ENCODE data around the gene DEFB131A. TPM values are rescaled to one million over a fixed set of nuclear protein-coding genes. Genes with fewer than 3 reads are reported as not detected.
"Not testable (repeated sequence)": the region's sequence is repeated elsewhere in the genome, so short reads cannot be mapped to it uniquely, and the experiment has no call there.

The DEFB131A gene, protein sequence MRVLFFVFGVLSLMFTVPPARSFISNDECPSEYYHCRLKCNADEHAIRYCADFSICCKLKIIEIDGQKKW
- total RNA-seq: not detected

DNA sequence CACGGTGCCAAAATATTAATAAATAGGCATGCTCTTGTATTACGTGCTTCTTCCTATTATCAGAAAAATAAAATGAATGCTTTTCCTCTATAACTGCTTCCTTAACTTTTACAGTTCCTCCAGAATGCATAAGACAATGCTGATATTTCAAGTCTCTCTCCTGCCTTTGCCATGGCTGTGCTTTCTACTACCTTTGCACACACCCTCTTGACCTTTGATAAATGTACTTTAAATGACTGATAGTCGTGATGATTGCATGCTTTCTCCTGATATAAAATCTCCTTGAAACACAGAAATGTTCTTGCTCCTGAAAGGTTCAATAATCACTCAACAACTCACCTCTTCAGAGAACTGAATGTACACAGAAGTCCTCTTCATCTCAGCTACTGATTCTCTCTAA, at the start of gene DEFB131A:
Gene DEFB131A, plus strand, starts transcription at position 301 of the 400 bp plus-strand sequence. CDS start 120 bp downstream, outside the sequence.
- DNase-seq; POLR2A ChIA-PET; H3K4me3 Mint-ChIP-seq; H3K9me3 Mint-ChIP-seq; intact Hi-C loops (cut with micrococcal nuclease); H3K4me1 Mint-ChIP-seq (ENCODE audit: low read depth); H3K27ac Mint-ChIP-seq; CTCF ChIA-PET; H3K27me3 Mint-ChIP-seq; H3K36me3 Mint-ChIP-seq: not testable (repeated sequence)

DNA sequence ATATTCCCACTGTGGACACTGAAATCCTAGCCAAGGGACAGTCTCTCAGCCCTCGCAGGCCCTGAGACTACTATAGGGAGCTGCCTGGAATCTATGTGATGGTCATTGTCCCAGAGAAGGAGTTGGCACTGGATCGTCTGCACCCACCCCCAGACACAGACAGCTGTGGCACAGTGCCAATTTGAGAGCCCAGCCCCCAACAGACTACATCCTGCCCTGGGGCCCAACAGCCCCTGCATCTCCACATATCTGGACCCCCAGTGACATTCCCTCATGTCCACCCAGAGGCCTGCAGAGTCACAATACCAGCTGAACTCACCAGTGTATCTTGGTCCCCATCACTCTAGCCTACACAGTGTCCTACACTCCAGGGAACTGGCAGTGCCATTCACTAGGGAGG, 38.4 kb upstream of the DEFB131A start:
- H3K4me3 Mint-ChIP-seq; intact Hi-C loops (cut with micrococcal nuclease); H3K27me3 Mint-ChIP-seq; DNase-seq; CTCF ChIA-PET; H3K9me3 Mint-ChIP-seq; H3K36me3 Mint-ChIP-seq; H3K4me1 Mint-ChIP-seq (ENCODE audit: low read depth); POLR2A ChIA-PET; H3K27ac Mint-ChIP-seq: not testable (repeated sequence)

DNA sequence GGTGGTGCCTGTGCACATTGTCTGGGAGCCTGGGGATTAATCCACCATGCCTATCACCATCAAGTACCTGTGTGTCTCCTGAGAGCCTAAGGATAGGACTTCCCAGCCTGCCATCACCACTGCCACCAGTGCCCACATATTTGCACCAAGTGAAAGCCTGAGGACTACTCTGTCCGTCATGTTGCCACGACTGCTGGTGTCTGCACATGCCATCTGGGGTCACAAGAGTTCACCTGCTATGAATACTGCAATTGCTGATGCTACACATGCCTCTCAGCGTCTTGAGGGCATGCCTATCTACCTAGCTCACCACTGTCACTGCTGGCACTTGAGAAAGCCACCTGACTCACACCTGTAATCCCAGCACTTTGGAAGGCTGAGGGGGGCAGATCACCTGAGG, 37.7 kb upstream of the DEFB131A start:
- H3K27ac Mint-ChIP-seq; CTCF ChIA-PET; H3K36me3 Mint-ChIP-seq; H3K4me1 Mint-ChIP-seq (ENCODE audit: low read depth); H3K27me3 Mint-ChIP-seq; H3K4me3 Mint-ChIP-seq; H3K9me3 Mint-ChIP-seq; POLR2A ChIA-PET; DNase-seq; intact Hi-C loops (cut with micrococcal nuclease): not testable (repeated sequence)

DNA sequence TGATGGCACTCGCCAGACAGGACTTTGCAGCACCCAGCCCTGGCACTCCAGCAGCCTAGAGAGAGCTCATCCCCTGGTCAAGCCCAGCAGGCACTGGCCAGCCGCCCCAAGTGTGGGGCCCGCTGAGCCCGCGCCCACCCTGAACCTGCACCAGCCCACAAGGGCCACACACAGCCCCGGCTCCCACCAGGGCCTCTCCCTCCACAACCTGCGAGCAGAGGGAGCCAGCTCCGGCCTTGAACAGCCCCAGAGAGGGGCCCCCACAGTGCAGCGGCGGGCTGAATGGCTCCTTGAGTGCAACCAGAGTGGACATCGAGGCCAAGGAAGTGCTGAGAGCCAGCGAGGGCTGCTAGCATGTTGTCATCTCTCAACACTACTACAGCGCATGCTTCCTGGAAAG, 34.4 kb upstream of the DEFB131A start:
- no peak overlapping the region for H3K4me3 Mint-ChIP-seq
- no peak overlapping the region for H3K27ac Mint-ChIP-seq
- H3K27me3 Mint-ChIP-seq: no peaks in the 10 kb centered on the region
- no peak for DNase-seq
- H3K4me1 Mint-ChIP-seq (ENCODE audit: low read depth): no peaks in the 10 kb centered on the region
- H3K36me3 Mint-ChIP-seq: no peaks in the 10 kb centered on the region
- peaks cover 5% of the 10 kb centered on the region for H3K9me3 Mint-ChIP-seq
- CTCF ChIA-PET: no interaction called here
- intact Hi-C loops (cut with micrococcal nuclease): no loop called here
- POLR2A ChIA-PET: no interaction called here

DNA sequence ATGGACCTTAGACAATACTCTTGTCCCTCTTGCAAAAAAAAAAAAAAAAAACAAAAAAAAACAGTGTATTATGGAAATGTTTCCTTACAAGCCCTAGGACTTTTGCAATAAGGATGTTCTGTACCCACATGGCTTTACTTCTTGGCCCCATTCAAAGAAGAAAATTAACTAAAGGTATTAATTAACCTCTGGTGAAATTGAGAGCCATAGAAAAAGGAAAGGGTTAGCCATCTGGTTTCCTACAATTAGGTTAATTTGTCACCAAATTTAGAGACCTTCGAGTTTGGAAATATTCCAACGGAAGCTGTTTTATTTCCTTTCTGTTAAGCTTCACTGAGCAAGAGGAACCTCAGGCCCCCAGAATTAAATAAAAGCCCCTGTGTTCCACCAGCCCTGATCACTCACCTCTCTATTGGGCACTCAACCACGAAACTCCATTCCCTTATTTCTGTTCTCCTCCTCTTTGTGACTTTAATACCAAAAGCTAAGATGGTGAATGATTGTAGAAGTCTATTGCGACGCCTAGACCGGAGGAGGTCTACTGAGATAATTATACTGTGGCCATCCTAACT, 22.2 kb upstream of the DEFB131A start:
- H3K27ac Mint-ChIP-seq; H3K4me3 Mint-ChIP-seq; DNase-seq; H3K9me3 Mint-ChIP-seq; H3K36me3 Mint-ChIP-seq; CTCF ChIA-PET; H3K4me1 Mint-ChIP-seq (ENCODE audit: low read depth); intact Hi-C loops (cut with micrococcal nuclease); POLR2A ChIA-PET; H3K27me3 Mint-ChIP-seq: not testable (repeated sequence)

DNA sequence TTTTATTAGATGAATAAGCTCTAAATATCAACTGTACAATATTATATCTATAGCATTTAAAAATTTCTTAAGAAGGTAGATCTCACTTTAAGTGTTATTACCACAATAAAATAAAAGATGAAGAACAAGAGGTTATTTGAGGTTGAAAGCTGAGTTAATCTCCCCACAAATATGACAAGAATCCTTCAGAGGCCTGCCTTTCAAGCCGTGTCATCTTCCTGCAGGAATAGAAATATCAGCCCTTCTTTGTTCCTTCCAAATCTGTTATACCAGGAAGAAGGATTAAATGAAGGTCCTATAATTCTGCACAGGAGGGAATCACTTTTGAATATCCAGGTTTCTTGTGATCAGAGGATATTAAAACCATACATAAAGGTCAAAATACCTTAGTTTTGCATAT, 18.3 kb upstream of the DEFB131A start:
- H3K9me3 Mint-ChIP-seq; H3K36me3 Mint-ChIP-seq; H3K4me1 Mint-ChIP-seq (ENCODE audit: low read depth); H3K4me3 Mint-ChIP-seq; intact Hi-C loops (cut with micrococcal nuclease); H3K27me3 Mint-ChIP-seq; H3K27ac Mint-ChIP-seq; DNase-seq; CTCF ChIA-PET; POLR2A ChIA-PET: not testable (repeated sequence)

DNA sequence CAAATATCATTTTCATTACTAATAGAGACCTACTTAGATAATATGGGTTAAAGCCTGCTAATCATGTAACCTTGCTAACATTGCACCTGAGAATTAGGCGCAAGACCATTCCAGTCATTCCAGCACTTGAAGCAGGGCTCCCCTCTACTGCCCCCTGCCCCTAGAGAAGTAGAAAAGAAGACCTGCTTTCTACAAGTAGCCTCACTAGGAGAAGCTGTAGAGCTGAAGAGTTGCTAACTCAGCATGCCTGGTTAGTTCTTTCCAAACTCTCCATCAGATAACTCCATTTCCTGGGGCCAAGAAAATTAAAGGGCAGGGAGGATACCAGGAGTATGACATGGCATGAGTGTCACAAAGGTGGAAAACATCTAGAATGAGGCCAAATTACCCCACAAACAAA, 14.2 kb upstream of the DEFB131A start:
- POLR2A ChIA-PET; H3K36me3 Mint-ChIP-seq; CTCF ChIA-PET; H3K27me3 Mint-ChIP-seq; intact Hi-C loops (cut with micrococcal nuclease); H3K4me1 Mint-ChIP-seq (ENCODE audit: low read depth); H3K4me3 Mint-ChIP-seq; H3K27ac Mint-ChIP-seq; H3K9me3 Mint-ChIP-seq; DNase-seq: not testable (repeated sequence)

DNA sequence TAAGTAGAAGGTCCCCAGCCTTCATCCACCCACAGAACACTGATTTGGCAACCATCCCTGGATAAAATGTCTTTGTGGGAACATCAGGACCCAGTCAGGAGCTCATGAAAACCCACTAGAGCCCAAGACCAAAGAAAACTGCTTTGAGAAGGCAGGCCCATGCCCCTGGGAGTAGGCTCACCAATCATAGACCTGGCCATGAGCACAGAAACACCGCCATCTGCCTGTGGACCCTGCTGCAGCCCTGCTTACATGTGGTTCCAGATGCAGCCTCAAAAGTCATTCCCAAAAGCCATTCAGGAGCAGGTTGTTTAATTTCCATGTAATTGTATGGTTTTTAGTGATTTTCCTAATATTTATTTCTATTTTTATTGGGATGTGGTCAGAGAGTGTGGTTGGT, 10.9 kb upstream of the DEFB131A start:
- H3K27me3 Mint-ChIP-seq; H3K36me3 Mint-ChIP-seq; H3K4me3 Mint-ChIP-seq; H3K9me3 Mint-ChIP-seq; DNase-seq; CTCF ChIA-PET; H3K4me1 Mint-ChIP-seq (ENCODE audit: low read depth); POLR2A ChIA-PET; H3K27ac Mint-ChIP-seq; intact Hi-C loops (cut with micrococcal nuclease): not testable (repeated sequence)

DNA sequence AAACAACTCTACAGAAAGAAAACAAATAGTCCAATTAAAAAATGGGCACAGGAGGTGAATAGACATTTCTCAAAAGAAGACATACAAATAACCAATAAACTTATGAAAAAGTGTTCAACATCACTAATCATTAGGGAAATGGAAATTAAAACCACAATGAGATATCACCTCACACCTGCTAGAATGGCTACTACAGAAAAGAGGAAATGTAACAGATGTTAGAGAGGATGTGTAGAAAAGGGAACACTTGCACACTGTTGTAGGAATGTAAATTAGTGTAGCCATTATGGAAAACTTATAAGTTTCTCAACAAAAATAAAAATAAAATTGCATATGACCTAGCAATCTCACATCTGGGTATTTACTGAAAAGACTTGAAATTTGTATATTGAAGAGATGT, 7.5 kb upstream of the DEFB131A start:
- CTCF ChIA-PET, POLR2A ChIA-PET: not testable (repeated sequence)

DNA sequence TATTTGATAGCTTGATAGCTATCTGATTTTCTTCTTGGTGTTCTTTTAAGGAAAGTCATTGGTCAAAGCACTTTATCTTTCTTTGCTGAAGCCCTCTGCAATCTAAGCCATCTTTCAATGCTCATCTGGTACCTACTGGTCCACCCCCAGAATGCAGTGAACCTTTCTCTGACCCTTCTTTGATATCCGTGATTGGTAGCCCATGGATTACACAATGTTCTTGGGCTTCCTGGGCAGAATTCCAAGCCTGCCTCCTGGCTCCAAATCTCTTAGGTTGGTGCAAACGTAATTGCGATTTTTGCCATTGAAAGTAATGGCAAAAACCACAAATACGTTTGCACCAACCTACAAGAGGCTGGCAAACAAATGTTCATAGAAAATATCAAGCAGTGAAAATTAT, 1.9 kb upstream of the DEFB131A start:
- CTCF ChIA-PET, H3K27ac Mint-ChIP-seq: not testable (repeated sequence)

More for the DNA sequence above, 7.5 kb upstream of the DEFB131A start:
- H3K4me1 Mint-ChIP-seq (ENCODE audit: low read depth); H3K4me3 Mint-ChIP-seq; H3K27me3 Mint-ChIP-seq; DNase-seq; intact Hi-C loops (cut with micrococcal nuclease); H3K9me3 Mint-ChIP-seq; H3K27ac Mint-ChIP-seq; H3K36me3 Mint-ChIP-seq: not testable (repeated sequence)

DNA sequence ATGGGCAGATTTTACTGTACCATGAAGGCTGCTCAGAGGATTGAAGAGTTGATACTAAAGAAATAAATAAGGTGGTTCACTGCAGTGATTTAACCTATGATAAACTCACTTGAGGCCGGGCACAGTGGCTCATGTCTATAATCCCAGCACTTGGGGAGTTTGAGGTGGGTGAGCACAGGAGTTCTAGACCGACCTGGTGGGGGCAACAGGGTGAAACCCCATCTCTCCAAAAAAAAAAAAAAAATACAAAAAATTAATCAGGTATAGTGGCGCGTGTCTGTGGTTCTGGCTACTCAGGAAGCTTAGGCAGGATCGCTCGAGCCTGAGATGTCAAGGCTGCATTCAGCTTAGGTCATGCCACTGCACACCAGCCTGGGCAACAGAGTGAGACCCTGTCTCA, 467 bp downstream of the DEFB131A start:
- H3K27me3 Mint-ChIP-seq; H3K9me3 Mint-ChIP-seq; H3K4me3 Mint-ChIP-seq; H3K36me3 Mint-ChIP-seq; DNase-seq; POLR2A ChIA-PET; H3K27ac Mint-ChIP-seq; H3K4me1 Mint-ChIP-seq (ENCODE audit: low read depth); intact Hi-C loops (cut with micrococcal nuclease); CTCF ChIA-PET: not testable (repeated sequence)

More for the DNA sequence above, 1.9 kb upstream of the DEFB131A start:
- H3K9me3 Mint-ChIP-seq; H3K36me3 Mint-ChIP-seq; POLR2A ChIA-PET; H3K4me1 Mint-ChIP-seq (ENCODE audit: low read depth); H3K27me3 Mint-ChIP-seq; intact Hi-C loops (cut with micrococcal nuclease); DNase-seq; H3K4me3 Mint-ChIP-seq: not testable (repeated sequence)

DNA sequence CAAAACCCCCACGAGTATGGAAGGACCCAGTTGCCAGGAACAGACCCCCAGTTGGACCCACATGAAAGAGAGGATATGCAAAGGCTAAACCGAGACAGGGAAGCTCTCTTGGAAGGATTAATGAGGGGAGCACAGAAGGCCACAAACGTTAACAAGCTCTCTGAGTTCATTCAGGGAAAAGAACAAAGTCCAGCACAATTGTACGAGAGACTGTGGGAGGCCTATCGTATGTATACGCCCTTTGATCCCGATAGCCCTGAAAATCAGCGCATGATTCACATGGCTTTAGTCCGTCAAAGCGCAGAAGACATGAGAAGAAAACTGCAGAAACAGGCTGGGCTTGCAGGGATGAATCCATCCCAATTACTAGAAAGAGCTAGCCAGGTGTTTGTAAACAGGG, 8.0 kb downstream of the DEFB131A start:
- H3K36me3 Mint-ChIP-seq; DNase-seq; H3K27me3 Mint-ChIP-seq; H3K9me3 Mint-ChIP-seq; CTCF ChIA-PET; H3K4me1 Mint-ChIP-seq (ENCODE audit: low read depth); POLR2A ChIA-PET; H3K27ac Mint-ChIP-seq; H3K4me3 Mint-ChIP-seq; intact Hi-C loops (cut with micrococcal nuclease): not testable (repeated sequence)

DNA sequence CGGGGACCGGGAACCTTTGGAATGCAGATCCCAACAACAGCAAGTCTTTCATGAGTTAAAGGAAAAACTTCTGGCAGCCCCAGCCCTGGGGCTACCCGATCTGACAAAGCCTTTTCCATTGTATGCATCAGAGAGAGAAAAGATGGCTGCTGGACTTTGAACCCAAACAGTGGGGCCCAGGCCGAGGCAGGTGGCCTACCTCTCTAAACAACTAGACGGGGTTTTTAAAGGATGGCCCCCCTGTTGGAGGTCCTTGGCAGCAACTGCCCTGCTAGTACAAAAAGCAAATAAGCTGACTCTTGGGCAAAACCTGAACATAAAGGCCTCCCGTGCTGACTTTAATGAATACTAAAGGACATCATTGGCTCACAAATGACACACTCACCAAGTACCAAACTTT, 10.1 kb downstream of the DEFB131A start:
- intact Hi-C loops (cut with micrococcal nuclease); H3K4me1 Mint-ChIP-seq (ENCODE audit: low read depth); CTCF ChIA-PET; H3K9me3 Mint-ChIP-seq; H3K27me3 Mint-ChIP-seq; H3K4me3 Mint-ChIP-seq; POLR2A ChIA-PET; H3K27ac Mint-ChIP-seq; DNase-seq; H3K36me3 Mint-ChIP-seq: not testable (repeated sequence)

DNA sequence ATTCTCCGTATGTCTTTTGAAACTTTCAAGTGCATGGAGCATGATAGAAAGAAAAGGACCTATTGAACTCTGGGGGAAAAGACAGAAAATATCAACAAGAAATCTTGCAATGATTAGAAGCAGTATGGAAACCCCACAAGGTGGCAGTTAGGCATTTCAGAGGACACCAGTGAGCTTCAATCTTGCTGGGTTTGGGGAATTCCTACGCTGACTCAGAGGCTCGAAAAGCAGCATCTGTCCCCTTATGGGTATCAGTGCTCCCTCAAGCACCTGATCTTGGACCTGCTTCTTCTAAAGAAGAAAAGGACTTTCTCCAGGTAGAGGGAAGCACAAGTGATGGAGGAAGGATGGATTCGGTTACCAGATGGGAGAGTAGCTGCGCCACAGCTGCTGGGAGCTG, 10.8 kb downstream of the DEFB131A start:
- peak; percentile 10 for DNase-seq
- POLR2A ChIA-PET; H3K4me3 Mint-ChIP-seq; H3K4me1 Mint-ChIP-seq (ENCODE audit: low read depth); H3K27me3 Mint-ChIP-seq; CTCF ChIA-PET; H3K27ac Mint-ChIP-seq; H3K9me3 Mint-ChIP-seq; intact Hi-C loops (cut with micrococcal nuclease); H3K36me3 Mint-ChIP-seq: not testable (repeated sequence)

Measured in activated CD4-positive, alpha-beta memory T cell treated with anti-CD3 and anti-CD28 coated beads for 36 hours (primary cell).